Kidney tubule cell (primary cell): Measurements from ENCODE around the gene UIMC1.

Source experiments
- DNase-seq: peaks from one replicate; pipeline ENCODE4 v3.0.0-alpha.2; 2018; ENCODE audit warnings: low spot score

UIMC1 gene

DNA sequence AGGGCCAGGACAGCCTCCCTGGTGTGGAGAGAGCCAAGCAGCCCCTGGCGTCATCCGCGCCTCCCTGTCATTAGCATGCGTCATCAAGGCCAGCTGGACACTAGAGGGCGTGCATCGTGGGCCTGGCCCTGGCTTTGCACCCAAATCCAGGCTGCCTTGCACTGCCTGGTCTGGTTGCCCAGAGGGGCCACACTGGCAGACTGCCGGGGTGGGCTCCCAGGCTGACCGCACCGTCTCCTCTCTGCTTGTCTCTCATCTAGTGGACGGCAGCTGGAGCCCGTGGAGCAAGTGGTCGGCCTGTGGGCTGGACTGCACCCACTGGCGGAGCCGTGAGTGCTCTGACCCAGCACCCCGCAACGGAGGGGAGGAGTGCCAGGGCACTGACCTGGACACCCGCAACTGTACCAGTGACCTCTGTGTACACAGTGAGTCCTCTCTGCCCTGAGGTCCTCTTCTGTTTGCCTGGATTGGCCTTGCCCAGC, 136.4 kb downstream of the UIMC1 start:
- peak; percentile 54 for DNase-seq

GRCh38 chr5:176869501-176870109, 137.0 kb downstream of the UIMC1 start:
- no peak for DNase-seq

DNA sequence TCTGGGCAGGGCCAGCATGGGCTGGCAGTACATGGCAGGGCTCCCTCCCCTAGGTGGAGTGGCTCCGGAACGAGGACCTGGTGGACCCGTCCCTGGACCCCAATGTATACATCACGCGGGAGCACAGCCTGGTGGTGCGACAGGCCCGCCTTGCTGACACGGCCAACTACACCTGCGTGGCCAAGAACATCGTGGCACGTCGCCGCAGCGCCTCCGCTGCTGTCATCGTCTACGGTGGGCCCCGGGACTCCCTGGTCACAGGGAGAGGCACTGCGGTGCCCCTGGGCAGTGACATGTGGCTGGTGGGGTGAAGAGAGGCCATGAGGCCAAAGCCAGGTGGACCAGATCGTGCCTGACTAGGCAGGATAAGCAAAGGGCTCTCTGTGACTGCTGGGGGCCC, 137.8 kb downstream of the UIMC1 start:
- DNase-seq = no peak

GRCh38 chr5:176868126-176868525, 138.5 kb downstream of the UIMC1 start:
- DNase-seq = no peak

GRCh38 chr5:176866707-176867310, 139.8 kb downstream of the UIMC1 start:
- DNase-seq = no peak

- no peak for DNase-seq
These were observed 140.6 kb downstream of the UIMC1 start for GRCh38 chr5:176865964-176866363.

DNA sequence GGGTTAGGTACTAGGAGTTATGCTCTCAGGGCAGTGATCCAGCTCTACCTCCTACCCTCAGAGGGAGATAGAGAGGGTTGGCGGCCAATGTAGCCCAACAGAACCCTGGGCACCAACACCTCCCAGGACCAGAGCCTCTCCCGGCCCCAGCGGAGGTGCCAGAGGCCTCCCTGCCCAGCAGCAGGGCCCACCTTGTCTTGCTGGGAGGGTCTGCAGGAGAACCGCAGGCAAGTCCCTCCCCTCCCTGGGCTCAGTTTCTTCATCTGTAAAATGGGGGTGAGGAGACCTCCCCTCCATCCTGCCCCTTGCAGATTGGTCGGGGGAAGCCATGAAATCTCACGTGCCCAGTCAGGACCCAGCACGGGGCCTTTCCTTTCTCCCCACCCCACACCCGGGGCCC, 141.8 kb downstream of the UIMC1 start:
- DNase-seq = no peak

DNA sequence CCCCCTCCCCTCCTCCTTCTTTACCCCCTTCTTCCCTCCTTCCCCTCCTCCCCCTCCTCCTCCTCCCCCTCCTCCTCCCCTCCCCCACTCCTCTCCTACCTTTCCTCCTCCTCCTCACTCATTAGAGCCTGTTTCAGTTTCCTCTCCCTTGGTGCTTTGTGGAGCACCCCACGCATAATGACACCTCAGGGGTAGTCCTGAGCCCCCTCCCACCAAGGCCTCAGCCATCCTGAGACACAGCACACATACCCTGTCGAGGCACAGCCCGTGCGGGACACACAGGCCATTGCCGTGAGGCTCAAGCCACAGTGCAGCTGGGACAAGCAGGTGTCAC, 142.8 kb downstream of the UIMC1 start:
- DNase-seq = no peak

GRCh38 chr5:176863041-176863764, 143.4 kb downstream of the UIMC1 start:
- no peak for DNase-seq

DNA sequence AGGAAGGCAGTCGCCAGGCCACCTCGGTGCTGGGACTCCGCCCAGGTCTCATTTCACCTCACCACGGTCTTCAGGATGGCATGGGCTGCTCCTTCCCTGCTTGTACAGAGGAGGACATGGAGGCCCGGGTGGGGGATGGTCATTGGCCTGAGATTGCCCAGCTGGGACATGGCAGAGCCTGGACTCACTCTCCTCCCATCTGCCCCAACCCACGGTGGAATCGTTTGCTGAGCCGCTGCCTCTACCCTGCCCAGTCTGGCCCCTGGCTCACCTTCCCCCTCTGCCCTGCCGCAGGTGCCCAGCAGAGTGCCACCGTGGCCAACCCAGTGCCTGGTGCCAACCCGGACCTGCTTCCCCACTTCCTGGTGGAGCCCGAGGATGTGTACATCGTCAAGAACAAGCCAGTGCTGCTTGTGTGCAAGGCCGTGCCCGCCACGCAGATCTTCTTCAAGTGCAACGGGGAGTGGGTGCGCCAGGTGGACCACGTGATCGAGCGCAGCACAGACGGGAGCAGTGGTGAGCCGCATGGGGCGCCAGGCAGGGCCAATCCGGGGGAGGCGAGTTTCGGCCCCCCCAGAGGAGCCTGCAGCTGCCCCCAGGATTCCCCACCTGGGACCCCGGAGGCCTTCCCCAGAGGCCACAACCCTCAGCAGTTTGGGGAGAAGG, 144.1 kb downstream of the UIMC1 start:
- DNase-seq = no peak

DNA sequence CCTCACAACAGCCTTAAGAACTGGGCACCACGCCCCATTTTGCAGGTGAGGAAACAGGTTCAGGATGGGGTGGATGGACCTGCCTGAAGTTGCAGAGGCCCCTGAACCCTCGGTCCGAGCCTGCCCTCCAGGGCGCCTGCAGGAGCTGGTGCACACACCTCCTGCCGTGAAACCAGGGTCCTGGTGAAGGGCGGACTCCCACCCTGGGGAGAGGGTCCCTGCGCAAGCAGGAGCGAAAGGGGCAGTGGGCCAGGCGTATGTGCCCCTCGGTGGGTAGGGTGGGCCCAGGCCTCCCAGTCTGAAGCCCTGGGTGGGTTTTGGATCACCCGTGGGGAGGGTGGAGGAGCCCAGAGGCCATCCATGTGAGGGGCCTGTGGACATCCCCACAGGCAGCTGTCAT, 145.3 kb downstream of the UIMC1 start:
- no peak for DNase-seq

GRCh38 chr5:176860381-176860780, 146.2 kb downstream of the UIMC1 start:
- no peak for DNase-seq

DNA sequence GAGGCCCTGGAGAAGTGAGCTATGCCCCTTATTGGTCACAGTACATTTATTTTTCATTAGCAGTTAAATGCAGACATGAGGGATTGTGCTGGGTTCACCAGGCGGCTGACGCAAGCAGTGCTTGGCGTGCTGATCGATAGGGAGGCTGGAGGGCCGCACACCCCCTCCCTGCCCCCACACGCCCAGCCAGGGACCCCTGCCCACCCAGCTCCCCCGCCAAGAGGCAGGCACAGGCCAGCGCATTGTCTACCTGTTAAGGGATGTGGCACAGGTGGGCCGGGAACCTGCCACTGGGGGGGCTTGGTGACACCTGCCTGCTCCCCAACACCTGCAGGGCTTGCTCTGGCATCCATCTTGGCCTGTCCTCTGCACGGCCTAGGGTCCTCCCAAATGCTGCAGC, 146.7 kb downstream of the UIMC1 start:
- DNase-seq = no peak

GRCh38 chr5:176857894-176858273, 148.7 kb downstream of the UIMC1 start:
- no peak for DNase-seq

- DNase-seq = no peak
These were observed 149.2 kb downstream of the UIMC1 start for GRCh38 chr5:176857216-176857893.

DNA sequence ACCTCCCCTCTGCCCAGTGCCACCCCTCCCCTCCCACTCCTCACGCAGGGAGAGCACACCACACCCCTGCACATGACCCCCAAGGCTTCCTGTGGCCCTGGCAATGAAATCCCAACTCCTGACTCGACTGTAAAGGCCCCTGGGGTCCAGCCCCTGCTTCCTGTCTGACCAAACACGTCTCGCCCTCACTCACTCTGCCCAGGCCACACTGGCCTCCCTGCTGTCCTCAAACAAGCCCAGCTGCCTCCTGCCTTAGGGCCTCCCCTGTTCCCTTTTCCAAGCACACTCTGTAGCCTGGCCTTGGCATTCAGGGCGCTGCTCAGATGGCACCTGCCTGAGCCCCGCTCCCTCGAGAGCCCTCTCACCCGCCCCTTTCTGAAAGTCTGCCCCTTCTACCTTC, 149.8 kb downstream of the UIMC1 start:
- no peak for DNase-seq

- DNase-seq = no peak
These were observed 151.0 kb downstream of the UIMC1 start for GRCh38 chr5:176855598-176855997.
